Breast epithelium (tissue), 4 donors: Measurements from ENCODE around the gene CENPM. TPM values are rescaled to one million over a fixed set of nuclear protein-coding genes. Genes with fewer than 3 reads are reported as not detected.

Experiments used
- DNase-seq, 2 donors: peaks; one replicate each; pipeline ENCODE4 v3.0.0-alpha.2; 2019; ENCODE audit warnings: low spot score in 2 of 2
- H3K27ac ChIP-seq, 2 donors: fragments of 200-600 bp; sonication (generic) in 1 of 2; one replicate each; pipeline ENCODE4 v1.5.1; 2016 to 2019; ENCODE audit warnings: mild to moderate bottlenecking in 1 of 2
- H3K27me3 ChIP-seq, 2 donors: fragments of 200-600 bp; sonication (generic) in 1 of 2; one replicate each; pipeline versions ENCODE4 v1.5.1 to v1.6.0; 2017 to 2019; ENCODE audit warnings: control low read depth in 1 of 2, mild to moderate bottlenecking in 1 of 2
- H3K36me3 ChIP-seq: fragments of 200-600 bp; one replicate; pipeline ENCODE4 v1.5.1; 2019
- H3K4me1 ChIP-seq, 2 donors: fragments of 200-600 bp; sonication (generic); one replicate each; pipeline ENCODE4 v1.5.1; 2016 to 2019; ENCODE audit warnings: control low read depth in 1 of 2
- H3K4me3 ChIP-seq, 3 donors: fragments of 200-600 bp; sonication (generic); 1 replicate in 2 of 3; 2 replicates in 1 of 3; pipeline ENCODE4 v1.5.1; 2016 to 2019; ENCODE audit warnings: mild to moderate bottlenecking in 3 of 3, moderate library complexity in 2 of 3
- H3K9me3 ChIP-seq, 2 donors: fragments of 200-600 bp; sonication (generic) in 1 of 2; one replicate each; pipeline ENCODE4 v1.5.1; 2016 to 2019; ENCODE audit warnings: control low read depth in 1 of 2
- POLR2A ChIP-seq: fragments of 450-650 bp; IDR thresholded peaks from one replicate; pipeline ENCODE4 v1.6.1; 2016; ENCODE audit warnings: antibody characterized with exemption, mild to moderate bottlenecking, moderate library complexity
- POLR2AphosphoS5 ChIP-seq, 3 donors: sonication (generic); formaldehyde crosslinking; IDR thresholded peaks; one replicate each; pipeline ENCODE4 v1.6.1; 2017; ENCODE audit warnings: antibody characterized with exemption in 3 of 3
- intact Hi-C: fragments of 100-400 bp; cut with DNase I; formaldehyde crosslinking; loops from one replicate; pipeline ENCODE4 v1.15.1; 2023; ENCODE audit warnings: low total_unique reads
- total RNA-seq, 3 donors: library from RNA; depleted of rRNA; stranded (reverse); fragments of >200 nt; gene quantifications; one replicate each; pipeline ENCODE4 v1.1.0, GENCODE V29; 2016
- TF ChIP-seq, protein P1 (sequence below), 3 donors: fragments of 450-650 bp; IDR thresholded peaks; one replicate each; pipeline ENCODE4 v1.5.1; 2016 to 2017; ENCODE audit warnings: antibody characterized with exemption in 3 of 3, mild to moderate bottlenecking in 3 of 3, moderate library complexity in 3 of 3

Gene CENPM
- total RNA-seq, 3 donors from 2014 or later: 1.5 to 2.9 (median 1.9) TPM

- Histone ChIP-seq H3K36me3 (no peaks in the 10 kb centered on the region), H3K4me1 (peaks cover 10 to 20% of the 10 kb centered on the region in 2 donors), H3K9me3 (no peaks in the 10 kb centered on the region), H3K4me3 (no peak overlapping the region), H3K27me3 (peaks cover 28 to 77% of the 10 kb centered on the region in 2 donors), H3K27ac (no peak overlapping the region)
- intact Hi-C loops: no loop called here
- no peak for DNase-seq
- TF ChIP-seq, protein P1, sequence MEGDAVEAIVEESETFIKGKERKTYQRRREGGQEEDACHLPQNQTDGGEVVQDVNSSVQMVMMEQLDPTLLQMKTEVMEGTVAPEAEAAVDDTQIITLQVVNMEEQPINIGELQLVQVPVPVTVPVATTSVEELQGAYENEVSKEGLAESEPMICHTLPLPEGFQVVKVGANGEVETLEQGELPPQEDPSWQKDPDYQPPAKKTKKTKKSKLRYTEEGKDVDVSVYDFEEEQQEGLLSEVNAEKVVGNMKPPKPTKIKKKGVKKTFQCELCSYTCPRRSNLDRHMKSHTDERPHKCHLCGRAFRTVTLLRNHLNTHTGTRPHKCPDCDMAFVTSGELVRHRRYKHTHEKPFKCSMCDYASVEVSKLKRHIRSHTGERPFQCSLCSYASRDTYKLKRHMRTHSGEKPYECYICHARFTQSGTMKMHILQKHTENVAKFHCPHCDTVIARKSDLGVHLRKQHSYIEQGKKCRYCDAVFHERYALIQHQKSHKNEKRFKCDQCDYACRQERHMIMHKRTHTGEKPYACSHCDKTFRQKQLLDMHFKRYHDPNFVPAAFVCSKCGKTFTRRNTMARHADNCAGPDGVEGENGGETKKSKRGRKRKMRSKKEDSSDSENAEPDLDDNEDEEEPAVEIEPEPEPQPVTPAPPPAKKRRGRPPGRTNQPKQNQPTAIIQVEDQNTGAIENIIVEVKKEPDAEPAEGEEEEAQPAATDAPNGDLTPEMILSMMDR (IDR thresholded peaks at IDR 0.05): no peak
- TF ChIP-seq POLR2A: no peak
- TF ChIP-seq POLR2AphosphoS5 (IDR thresholded peaks at IDR 0.05): no peak
Observed at GRCh38 chr22:41913040-41913719, 33.8 kb downstream of the CENPM start.

DNA sequence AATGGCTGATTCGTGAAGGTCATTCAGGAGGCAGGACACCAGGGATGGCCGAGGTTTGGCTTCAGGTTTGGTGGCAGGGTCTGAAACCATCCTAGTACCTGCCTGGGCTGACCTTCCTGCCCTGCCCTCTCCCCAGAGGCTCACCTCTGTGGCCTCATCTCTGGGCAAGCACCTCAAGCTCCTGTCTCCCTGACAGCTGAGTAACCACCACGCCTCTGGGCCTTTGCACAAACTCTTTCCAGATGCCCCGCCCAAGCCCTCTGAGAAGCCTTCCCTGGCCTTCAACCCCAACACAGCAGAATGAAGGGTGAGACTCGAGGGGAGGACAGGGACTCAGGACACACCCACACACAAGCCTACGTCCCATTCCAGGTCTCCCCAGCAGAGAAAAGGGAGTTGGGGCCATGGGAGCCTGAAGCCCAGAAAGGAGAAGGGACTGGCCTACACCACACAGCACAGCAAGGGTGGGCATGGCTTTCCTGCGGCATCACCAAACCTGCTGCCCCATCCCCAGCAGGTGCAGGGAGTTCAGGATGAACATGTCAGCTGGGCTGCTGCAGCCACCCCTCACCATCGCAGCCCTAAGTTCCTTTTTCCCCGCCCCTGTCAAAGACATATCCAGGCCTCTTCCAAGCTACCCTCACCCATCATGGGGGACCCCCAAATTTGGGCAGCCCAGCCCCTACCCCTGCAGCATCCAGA lies 34.5 kb downstream of the CENPM start:
- no peak for DNase-seq
- TF ChIP-seq POLR2A: no peak
- TF ChIP-seq, protein P1 (IDR thresholded peaks at IDR 0.05): no peak
- no peak for TF ChIP-seq POLR2AphosphoS5 (IDR thresholded peaks at IDR 0.05)
- Histone ChIP-seq H3K36me3 (no peaks in the 10 kb centered on the region), H3K27me3 (peaks cover 23 to 72% of the 10 kb centered on the region in 2 donors), H3K4me1 (peaks cover 10 to 20% of the 10 kb centered on the region in 2 donors), H3K27ac (no peak overlapping the region), H3K4me3 (no peak overlapping the region), H3K9me3 (no peaks in the 10 kb centered on the region)
- intact Hi-C loops: no loop called here

DNA sequence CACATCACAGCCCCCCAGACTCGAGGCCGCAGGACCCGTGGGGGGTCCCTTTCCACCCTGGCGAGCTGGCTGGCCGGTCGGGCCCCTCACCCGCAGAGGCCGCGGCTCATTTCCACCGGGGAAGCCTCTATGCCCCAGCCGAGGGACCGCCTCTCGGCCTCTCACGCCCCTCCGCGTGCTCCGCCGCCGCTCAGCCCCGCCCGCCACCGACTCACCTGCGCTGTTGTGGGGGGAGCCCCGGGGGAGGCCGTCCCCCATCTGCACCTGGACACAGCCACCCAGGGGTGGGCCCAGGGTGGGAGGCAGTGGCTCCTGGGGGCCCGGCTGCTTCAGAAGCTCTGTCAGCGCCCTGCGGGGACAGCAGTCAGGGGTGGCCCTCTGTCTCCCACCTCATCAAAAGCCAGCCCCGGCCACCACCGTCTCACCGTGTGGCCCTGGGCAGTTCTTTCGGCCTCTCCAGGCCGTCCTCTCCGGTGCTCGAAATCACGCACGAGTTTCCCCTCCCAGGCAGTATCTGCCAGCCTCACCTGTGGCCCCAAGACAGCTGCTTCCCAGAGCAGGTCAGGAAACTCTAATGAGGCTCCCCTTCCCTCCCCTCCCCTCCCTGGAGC lies 35.8 kb downstream of the CENPM start:
- Histone ChIP-seq H3K4me3 (peak overlapping the region; percentile 29 to 67 (median 35)), H3K9me3 (no peaks in the 10 kb centered on the region), H3K4me1 (peaks cover 10 to 20% of the 10 kb centered on the region in 2 donors), H3K27ac (no peak overlapping the region), H3K36me3 (no peaks in the 10 kb centered on the region), H3K27me3 (peaks cover 22 to 63% of the 10 kb centered on the region in 2 donors)
- intact Hi-C loops: no loop called here
- DNase-seq: no peak
- no peak for TF ChIP-seq POLR2A
- no peak for TF ChIP-seq POLR2AphosphoS5 (IDR thresholded peaks at IDR 0.05)
- TF ChIP-seq, protein P1 (IDR thresholded peaks at IDR 0.05): no peak

DNA sequence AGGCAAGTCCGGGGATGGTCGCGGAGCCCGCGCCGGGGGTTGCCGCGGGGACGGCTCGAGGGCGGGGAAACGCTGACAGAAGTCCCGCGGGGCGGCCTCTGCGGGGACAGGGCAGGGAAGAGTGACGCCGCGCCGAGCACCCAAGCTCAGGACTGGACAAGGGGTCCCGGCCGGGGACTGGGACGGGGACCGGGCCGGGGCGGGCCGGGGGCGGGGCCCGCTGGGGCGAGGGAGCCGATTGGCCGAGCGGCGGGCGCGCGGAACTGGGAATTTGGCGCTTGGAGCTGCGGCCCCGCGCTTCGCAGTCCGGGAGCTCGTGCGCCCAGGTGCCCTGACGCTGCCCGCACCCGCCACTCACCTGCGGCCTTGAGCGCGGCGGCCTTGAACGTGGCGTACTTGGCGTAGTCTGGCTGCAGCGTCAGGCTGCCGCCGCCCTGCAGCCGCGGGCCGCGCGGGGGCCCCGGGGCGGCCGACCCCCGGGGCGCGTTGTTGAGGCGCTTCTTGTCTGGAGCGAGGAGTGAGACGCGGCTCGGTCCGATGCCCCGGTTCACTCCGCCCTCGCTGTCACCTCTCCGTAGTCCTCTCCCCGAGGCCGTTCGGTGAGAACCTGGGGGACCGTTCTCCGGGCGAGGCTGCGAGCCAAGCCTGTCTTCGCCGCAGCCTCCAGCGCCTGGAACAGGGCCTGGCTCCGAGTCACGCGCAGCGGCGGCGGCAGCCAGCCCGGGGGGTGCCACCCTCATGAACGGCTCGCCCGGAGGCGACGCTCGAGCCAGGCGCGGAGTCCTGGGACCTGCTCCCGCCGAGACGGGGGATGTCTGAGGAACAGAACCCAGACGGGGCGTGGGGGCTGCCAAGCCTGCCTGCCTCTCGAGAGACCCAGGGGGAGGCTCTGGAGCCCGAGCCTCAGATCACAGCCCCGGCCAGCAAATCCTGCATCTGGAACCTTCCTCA lies 36.6 kb downstream of the CENPM start:
- intact Hi-C loops: no loop called here
- TF ChIP-seq POLR2AphosphoS5 (IDR thresholded peaks at IDR 0.05) (no peak), POLR2A (no peak)
- TF ChIP-seq, protein P1 (IDR thresholded peaks at IDR 0.05): no peak
- Histone ChIP-seq H3K27me3 (peaks cover 22 to 55% of the 10 kb centered on the region in 2 donors), H3K4me3 (peak overlapping the region; percentile 29 to 67 (median 35)), H3K36me3 (no peaks in the 10 kb centered on the region), H3K4me1 (peaks cover 10 to 20% of the 10 kb centered on the region in 2 donors), H3K27ac (no peak overlapping the region), H3K9me3 (no peaks in the 10 kb centered on the region)
- DNase-seq: no peak
